GM19372 (cell line): ENCODE results near the gene GPR15.

Source experiments
- ATAC-seq: cut with Tn5 transposase; IDR thresholded peaks from one replicate; pipeline ENCODE4 v1.9.1; 2021; ENCODE audit warnings: mild to moderate bottlenecking, low read depth, moderate library complexity; ENCODE audit not compliant: unreplicated experiment

Gene GPR15

GRCh38 chr3:98531622-98532274 lies at the start of gene GPR15:
Gene GPR15, plus strand, starts transcription at chr3:98531978. Its CDS starts 56 bp downstream, at chr3:98532034.
- peak; percentile 24 for ATAC-seq

DNA sequence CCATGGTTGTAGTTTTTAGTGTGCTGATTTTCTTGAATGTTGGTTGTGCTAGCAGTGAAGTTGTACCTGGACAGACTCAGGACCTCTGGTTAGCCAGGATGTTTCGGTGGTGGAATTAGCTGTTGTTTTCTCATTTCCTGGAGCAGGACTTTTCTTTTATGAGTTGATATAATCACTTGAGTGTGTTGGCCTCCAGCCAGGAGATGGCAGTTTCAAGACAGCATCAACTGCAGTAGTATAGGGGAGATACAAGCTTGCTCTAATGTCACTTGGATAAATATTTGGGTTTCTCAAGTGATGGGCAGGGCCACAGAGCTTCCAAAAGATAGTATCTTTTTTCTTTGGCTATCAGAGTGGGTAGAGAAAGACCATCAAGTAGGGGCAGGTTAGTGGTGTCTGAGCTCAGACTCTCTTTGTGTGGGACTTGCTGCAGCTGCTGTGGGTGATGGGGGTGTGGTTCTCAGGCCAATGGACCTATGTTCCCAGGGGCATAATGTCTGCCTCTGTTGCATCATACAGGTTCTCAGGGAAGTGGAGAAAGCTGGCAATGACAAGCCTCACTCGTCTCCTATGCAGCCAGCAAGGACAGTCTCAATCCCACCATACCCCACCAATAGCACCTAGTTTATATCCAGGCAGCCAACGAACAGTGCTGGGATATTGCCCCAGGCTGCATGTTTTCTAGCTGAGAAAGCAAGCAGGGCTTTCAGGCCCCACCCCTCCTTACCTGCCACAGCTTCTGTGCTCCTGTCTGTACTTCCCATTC lies 48.9 kb upstream of the GPR15 start:
- ATAC-seq = no peak

GRCh38 chr3:98483626-98484025 lies 48.2 kb upstream of the GPR15 start:
- ATAC-seq = no peak

DNA sequence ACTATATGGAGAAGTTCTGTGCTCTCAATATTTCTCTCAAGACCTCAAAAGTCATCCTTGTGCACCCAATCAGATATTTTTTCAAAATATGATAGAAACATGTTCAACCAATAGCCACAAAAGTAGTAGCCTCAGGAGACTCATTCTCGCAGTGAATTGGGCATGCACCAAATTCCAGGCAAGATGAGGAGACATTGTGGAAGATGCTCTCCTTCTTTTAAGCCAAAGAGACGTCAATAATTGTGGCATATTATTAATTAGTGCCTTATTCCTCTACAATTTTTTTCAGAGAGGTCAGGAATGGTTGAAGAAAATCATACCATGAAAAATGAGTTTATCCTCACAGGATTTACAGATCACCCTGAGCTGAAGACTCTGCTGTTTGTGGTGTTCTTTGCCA lies 34.4 kb upstream of the GPR15 start, which contains the start of gene OR5K2:
OR5K2 (plus strand) TSS at position 301 of the 400 bp plus-strand sequence; CDS start at position 301, 0 bp downstream.
- no peak for ATAC-seq

DNA sequence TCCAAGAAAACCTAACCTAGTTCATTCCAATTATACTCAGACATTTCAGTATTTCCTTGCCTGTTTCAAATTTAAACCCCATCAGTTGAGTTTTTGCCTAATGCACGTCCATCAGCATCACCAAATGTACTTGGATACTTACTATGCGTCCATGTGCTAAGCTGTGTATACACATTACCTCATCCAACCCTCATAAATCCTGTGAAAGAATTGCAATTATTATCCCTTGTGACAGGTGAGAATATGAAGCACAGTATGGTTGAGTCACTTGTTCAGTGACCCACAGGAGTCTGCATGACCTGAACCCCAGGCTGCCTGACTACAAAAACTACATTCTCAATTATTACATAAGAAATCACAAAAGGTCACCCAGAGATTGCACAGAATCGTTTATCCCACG lies 31.8 kb upstream of the GPR15 start:
- ATAC-seq = no peak

GRCh38 chr3:98501270-98501669 lies 30.5 kb upstream of the GPR15 start:
- no peak for ATAC-seq

- no peak for ATAC-seq
Observed at GRCh38 chr3:98501863-98502576, 29.8 kb upstream of the GPR15 start.

- ATAC-seq = no peak
Observed at GRCh38 chr3:98504539-98504938, 27.2 kb upstream of the GPR15 start.

- no peak for ATAC-seq
Observed at GRCh38 chr3:98508582-98508981, 23.2 kb upstream of the GPR15 start.

DNA sequence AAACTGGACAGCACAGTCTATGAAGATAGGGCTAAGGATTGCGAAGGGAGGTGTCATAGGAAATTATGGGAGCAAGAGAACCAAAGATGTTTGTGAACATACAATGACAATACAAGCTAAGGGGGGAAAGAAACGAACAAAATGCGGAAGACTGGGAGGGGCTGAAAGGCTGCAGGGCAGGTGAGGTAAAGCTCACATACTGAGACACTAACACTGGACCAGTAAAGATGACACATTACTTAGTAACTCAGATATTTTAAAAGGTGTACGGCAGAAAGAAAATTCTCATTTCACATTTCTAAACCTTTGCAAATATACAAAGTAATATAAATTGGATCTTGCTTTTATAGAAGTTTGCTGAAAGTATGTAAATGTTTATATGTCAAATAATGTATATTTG lies 19.2 kb upstream of the GPR15 start:
- ATAC-seq = no peak

DNA sequence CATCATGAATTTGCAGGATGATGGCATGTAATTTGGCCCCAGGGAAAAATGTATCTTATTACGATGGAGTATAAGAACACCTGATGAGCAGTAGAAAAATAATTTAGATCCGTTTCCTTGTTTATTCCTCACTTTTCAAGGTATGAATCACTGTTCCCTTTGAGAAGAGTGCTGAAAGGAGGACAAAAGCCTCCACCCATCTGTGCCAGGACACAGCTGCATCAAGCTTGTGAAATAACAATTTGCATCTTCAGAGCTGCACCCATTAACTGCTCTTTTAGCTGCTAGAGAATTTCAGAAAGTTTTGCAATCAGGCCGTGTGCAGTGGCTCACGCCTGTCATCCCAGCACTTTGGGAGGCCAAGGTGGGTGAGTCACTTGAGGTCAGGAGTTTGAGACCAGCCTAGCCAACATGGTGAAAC lies 18.7 kb upstream of the GPR15 start:
- no peak for ATAC-seq

DNA sequence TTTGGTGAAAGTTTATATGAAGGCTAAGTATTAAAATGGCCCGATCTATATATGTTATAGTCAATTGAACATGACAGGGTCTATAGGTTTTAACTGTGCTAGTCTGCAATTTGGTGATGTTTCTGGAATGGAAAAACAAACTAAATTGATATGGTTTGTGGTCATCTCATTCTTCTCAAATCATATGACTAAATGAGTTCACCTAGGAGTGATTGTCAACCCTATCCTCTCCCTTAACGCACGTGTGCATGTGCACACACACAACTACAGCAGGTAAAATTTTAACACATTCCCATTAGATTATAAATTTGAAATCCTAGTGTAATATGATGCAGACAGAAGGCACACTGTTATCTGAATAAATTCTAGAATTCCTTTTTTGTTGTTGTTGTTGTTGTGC lies 18.0 kb upstream of the GPR15 start:
- ATAC-seq = no peak

- no peak for ATAC-seq
Observed at GRCh38 chr3:98514948-98515347, 16.8 kb upstream of the GPR15 start.

- no peak for ATAC-seq
Observed at GRCh38 chr3:98518816-98519215, 13.0 kb upstream of the GPR15 start.

DNA sequence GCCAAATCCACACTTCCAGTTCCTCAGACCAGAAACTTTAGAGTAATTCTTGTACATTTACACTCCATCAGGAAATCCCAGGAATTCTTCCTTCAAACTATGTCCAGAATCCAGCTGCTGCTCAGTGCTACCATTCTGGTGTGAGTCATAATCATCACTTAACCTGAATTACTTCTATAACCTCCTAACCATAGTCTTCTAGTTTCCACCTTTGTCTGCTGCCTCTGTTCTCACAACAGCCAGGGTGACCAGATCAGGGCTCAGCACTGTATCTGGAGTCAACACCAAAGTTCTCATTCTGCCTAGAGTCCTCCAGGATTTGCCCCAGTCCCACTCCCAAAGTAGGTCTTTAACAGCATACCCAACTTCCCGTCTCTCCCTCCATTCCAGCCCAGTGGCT lies 12.4 kb upstream of the GPR15 start:
- no peak for ATAC-seq

DNA sequence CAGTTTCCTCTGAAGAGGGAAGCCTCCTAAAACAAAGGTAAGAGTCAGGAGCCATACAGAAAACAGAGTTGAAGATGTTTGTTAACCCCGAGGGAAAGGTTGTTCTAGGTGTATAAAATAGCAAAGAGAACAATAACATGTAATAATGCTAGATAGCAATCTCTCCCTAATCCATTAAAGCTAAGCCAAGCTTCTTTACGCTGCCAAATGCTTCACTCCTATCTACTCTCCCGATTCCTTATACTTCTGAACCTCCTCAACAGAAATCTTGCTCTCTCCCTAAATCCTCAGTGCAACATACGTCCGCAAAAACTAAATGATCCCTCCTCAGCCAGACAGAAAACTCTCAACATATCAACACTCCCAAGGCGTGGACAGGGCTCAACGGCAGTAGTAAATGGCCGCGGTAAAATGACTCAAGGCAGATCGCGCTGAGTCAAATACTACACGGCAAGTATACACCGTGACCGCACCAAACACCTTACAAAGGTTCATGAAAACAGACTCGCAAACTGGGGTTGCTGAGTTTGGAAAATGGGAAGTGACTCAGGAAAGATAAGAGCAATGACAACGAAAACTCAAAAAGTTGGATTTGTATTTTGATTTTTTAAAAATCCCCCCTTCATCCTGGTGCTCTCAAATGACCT lies 9.8 kb upstream of the GPR15 start:
- peak; percentile 36 for ATAC-seq

DNA sequence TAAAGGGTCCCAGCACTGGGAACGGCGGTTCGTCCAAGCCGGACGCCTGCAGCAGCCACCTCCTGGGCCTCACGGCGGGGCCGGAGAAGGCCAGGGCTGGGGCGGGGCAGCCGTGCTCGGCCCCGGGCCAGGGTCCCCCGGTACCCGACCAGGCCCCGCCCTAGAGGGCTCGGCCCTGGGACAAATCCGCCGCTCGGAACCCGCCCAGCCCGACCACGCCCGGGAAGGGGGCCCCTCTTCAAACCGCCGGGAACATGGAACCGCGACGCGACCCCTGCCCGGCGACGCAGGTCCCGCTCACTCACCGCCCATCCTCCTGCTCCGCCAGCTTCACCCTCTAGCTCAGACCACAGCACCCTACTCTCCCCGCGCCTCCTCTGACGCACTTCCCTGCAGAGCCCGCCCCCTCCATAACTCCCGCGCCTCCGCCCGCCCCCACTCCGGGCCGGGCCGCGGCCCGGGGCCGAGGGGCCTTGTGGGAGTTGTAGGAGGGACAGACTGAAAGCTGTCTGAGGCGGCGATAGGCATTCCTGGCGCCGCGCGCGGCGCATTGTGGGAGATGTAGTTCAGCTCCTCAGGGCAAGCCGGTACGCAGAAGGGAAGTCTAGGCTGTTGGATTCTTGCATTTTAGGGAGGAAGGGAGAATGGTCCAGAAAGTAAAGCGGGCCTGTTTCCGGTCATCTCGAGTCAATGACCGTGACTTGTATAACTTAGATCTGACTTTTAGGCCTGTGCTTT lies 9.1 kb upstream of the GPR15 start, which contains the start of gene CLDND1:
CLDND1 (minus strand) TSS at position 359 of the 738 bp plus-strand sequence. CDS start 1,478 bp downstream, outside the sequence.
- ATAC-seq = peak; percentile 79

DNA sequence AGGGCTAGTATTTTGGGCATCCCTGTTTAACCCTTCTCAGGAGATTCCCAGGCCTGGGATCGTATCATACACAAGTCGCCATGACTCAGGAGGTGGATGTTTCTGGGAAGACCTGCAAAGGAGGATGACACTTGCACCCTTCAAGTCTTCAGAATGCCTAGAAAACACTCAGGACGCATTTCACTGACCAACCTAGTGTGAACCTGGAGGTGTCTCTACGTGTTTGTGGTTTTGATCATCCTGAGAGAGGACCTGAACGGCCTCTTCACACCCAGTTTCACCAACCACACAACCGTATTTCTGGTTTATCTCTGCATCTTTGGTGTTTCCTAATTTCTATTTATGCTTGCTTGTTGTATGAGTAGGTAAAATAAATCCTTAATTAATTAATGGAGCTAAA lies 6.3 kb upstream of the GPR15 start:
- no peak for ATAC-seq

- ATAC-seq = no peak
Observed at GRCh38 chr3:98528474-98529346, 3.1 kb upstream of the GPR15 start.
